KMS-11 (cell line): ENCODE data around the gene IL5RA.

Source experiments
- H2AFZ ChIP-seq: fragments of 200-600 bp; sonication (generic); 2 replicates; pipeline ENCODE4 v1.6.1; 2016; ENCODE audit warnings: antibody characterized with exemption, mixed run types, low read depth
- H3K27ac ChIP-seq: fragments of 200-600 bp; sonication (generic); 2 replicates; pipeline ENCODE4 v1.6.1; 2016; ENCODE audit warnings: mild to moderate bottlenecking, mixed run types
- H3K27me3 ChIP-seq: fragments of 200-600 bp; sonication (generic); 2 replicates; pipeline ENCODE4 v1.6.1; 2017; ENCODE audit warnings: mild to moderate bottlenecking, low read depth, mixed run types, moderate library complexity; ENCODE audit not compliant: insufficient read depth
- H3K36me3 ChIP-seq: fragments of 200-600 bp; sonication (generic); 2 replicates; pipeline ENCODE4 v1.6.1; 2017; ENCODE audit warnings: mild to moderate bottlenecking, mixed run types; ENCODE audit not compliant: insufficient read depth
- H3K4me1 ChIP-seq: fragments of 200-600 bp; sonication (generic); 2 replicates; pipeline ENCODE4 v1.6.1; 2016; ENCODE audit warnings: mild to moderate bottlenecking, low read depth, mixed run types; ENCODE audit not compliant: poor library complexity, severe bottlenecking
- H3K4me2 ChIP-seq: fragments of 200-600 bp; sonication (generic); 2 replicates; pipeline ENCODE4 v1.7.0; 2016; ENCODE audit warnings: mild to moderate bottlenecking, mixed run types
- H3K4me3 ChIP-seq: fragments of 200-600 bp; sonication (generic); IDR thresholded peaks from 2 replicates; pipeline ENCODE4 v1.6.1; 2017; ENCODE audit warnings: low read depth, low read length, mixed read lengths; ENCODE audit not compliant: insufficient read depth
- H3K79me2 ChIP-seq: fragments of 200-600 bp; sonication (generic); 2 replicates; pipeline ENCODE4 v1.6.1; 2016; ENCODE audit warnings: low read depth, mixed run types; ENCODE audit not compliant: insufficient read depth
- H3K9ac ChIP-seq: fragments of 200-600 bp; sonication (generic); 2 replicates; pipeline ENCODE4 v1.6.1; 2016; ENCODE audit warnings: mild to moderate bottlenecking, mixed run types
- H4K20me1 ChIP-seq: fragments of 200-600 bp; sonication (generic); 2 replicates; pipeline ENCODE4 v1.6.1; 2016; ENCODE audit warnings: mild to moderate bottlenecking, mixed run types; ENCODE audit not compliant: insufficient read depth
- TF ChIP-seq, protein P1 (sequence below): fragments of 200-600 bp; sonication (generic); conservative IDR thresholded peaks from 2 replicates; pipeline ENCODE4 v1.6.1; 2017; ENCODE audit warnings: low read depth, mild to moderate bottlenecking, antibody characterized with exemption, low read length, moderate library complexity, mixed read lengths

IL5RA gene

DNA sequence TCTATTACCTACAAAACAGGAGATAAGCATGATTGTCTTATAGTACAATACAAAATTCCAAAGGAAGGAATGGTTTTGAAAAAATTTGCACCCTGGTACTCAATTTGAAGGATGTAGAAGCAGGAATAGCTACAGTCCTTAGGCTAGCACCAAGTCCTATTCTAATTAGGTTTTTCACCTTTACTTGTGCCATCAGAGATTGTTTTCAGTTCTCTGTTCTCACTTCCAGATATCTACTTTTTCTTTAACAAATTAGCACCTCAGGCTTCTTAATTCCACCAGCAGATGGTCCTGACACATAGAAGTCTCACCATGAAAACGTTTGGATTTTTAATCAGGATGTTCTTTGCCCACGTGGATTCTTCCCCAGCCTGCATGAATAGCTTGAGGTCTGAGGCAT is 43.8 kb downstream of the IL5RA start:
- H3K79me2 ChIP-seq: no peaks in the 10 kb centered on the region
- no peaks in the 10 kb centered on the region for H3K27me3 ChIP-seq
- no peak overlapping the region for H3K4me2 ChIP-seq
- H3K27ac ChIP-seq: no peak overlapping the region
- no peak overlapping the region for H2AFZ ChIP-seq
- TF ChIP-seq, protein P1, sequence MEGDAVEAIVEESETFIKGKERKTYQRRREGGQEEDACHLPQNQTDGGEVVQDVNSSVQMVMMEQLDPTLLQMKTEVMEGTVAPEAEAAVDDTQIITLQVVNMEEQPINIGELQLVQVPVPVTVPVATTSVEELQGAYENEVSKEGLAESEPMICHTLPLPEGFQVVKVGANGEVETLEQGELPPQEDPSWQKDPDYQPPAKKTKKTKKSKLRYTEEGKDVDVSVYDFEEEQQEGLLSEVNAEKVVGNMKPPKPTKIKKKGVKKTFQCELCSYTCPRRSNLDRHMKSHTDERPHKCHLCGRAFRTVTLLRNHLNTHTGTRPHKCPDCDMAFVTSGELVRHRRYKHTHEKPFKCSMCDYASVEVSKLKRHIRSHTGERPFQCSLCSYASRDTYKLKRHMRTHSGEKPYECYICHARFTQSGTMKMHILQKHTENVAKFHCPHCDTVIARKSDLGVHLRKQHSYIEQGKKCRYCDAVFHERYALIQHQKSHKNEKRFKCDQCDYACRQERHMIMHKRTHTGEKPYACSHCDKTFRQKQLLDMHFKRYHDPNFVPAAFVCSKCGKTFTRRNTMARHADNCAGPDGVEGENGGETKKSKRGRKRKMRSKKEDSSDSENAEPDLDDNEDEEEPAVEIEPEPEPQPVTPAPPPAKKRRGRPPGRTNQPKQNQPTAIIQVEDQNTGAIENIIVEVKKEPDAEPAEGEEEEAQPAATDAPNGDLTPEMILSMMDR: no peak
- no peaks in the 10 kb centered on the region for H3K36me3 ChIP-seq
- no peak overlapping the region for H3K9ac ChIP-seq
- no peaks in the 10 kb centered on the region for H4K20me1 ChIP-seq
- H3K4me1 ChIP-seq: no peaks in the 10 kb centered on the region
- no peak overlapping the region for H3K4me3 ChIP-seq

DNA sequence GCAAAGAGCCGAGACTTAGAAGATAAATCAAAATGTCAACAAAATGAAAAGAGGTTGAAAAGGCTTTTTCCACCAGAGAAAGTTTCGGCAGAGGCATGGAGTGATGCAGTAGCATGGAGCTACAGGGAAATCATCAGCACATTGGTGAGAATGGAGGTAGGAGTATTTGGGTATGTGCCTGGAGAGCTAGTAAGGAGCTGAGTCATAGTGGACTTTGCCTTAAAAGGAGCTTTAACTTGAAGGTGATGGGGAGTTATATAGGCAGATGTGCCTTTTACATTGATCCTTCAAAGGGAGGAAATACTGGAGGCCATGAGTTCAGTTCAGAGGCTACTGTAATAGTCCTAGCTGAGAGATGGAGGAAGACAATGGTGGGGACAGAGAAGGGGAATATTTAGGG is 44.3 kb downstream of the IL5RA start:
- TF ChIP-seq, protein P1: no peak
- H4K20me1 ChIP-seq: no peaks in the 10 kb centered on the region
- no peaks in the 10 kb centered on the region for H3K36me3 ChIP-seq
- no peak overlapping the region for H2AFZ ChIP-seq
- no peaks in the 10 kb centered on the region for H3K79me2 ChIP-seq
- H3K4me1 ChIP-seq: no peaks in the 10 kb centered on the region
- no peak overlapping the region for H3K27ac ChIP-seq
- H3K9ac ChIP-seq: no peak overlapping the region
- no peak overlapping the region for H3K4me2 ChIP-seq
- no peak overlapping the region for H3K4me3 ChIP-seq
- H3K27me3 ChIP-seq: no peaks in the 10 kb centered on the region

DNA sequence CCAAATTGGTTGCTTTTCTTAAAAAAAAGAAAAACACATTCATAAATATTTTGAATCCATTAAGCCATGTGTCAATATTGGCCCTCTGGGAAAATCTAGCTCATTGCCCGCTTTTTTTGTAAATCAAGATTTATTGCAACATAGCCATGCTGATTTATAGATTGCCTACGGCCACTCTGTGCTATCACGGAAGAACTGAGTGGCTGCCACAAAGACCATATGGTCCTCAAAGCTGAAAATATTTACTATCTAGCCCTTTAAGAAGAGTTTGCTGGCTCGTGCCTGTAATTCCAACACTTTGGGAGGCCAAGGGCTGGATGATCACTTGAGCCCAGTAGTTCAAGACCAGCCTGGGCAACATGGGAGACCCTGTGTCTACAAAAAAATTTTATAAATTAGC is 45.9 kb downstream of the IL5RA start:
- H3K9ac ChIP-seq: no peak overlapping the region
- TF ChIP-seq, protein P1: no peak

DNA sequence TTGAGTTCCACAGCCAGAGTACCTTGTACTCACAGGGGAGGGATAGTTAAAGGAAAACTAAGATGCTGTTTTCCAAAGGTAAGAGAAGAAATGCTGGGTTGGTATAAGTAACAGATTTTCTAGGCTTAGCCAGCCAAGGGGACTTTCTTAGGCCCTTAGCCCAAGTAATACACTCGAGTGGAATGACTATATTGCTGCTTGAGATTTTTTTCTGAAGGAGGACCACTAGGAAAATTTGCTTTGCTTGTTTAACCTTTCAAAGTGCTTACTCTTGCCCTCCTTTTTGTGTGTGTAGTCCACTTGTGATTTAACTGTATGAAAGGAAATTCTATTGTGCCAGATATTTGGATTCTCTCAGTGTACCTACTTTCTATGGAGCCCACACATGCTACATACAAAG is 50.5 kb downstream of the IL5RA start:
- Histone ChIP-seq H3K27ac (no peak overlapping the region), H3K4me1 (no peaks in the 10 kb centered on the region), H3K36me3 (no peaks in the 10 kb centered on the region), H3K9ac (no peak overlapping the region), H3K4me2 (no peak overlapping the region), H2AFZ (no peak overlapping the region), H4K20me1 (no peaks in the 10 kb centered on the region), H3K27me3 (no peaks in the 10 kb centered on the region), H3K79me2 (no peaks in the 10 kb centered on the region), H3K4me3 (no peak overlapping the region)
- TF ChIP-seq, protein P1: no peak

More for the DNA sequence above, 45.9 kb downstream of the IL5RA start:
- no peaks in the 10 kb centered on the region for H4K20me1 ChIP-seq
- H3K4me3 ChIP-seq: no peak overlapping the region
- H3K4me2 ChIP-seq: no peak overlapping the region
- no peaks in the 10 kb centered on the region for H3K36me3 ChIP-seq
- no peak overlapping the region for H2AFZ ChIP-seq
- H3K4me1 ChIP-seq: no peaks in the 10 kb centered on the region
- no peaks in the 10 kb centered on the region for H3K79me2 ChIP-seq
- H3K27me3 ChIP-seq: no peaks in the 10 kb centered on the region
- H3K27ac ChIP-seq: no peak overlapping the region
